GM13977 (cell line): ENCODE data around the gene NTHL1.
"Not testable (repeated sequence)": the region's sequence is repeated elsewhere in the genome, so short reads cannot be mapped to it uniquely, and the experiment has no call there.

Experiments used
- DNase-seq: peaks from one replicate; pipeline ENCODE4 v3.0.0; 2012; ENCODE audit warnings: low spot score
- CTCF ChIP-seq: IDR thresholded peaks from 2 replicates; pipeline ENCODE4 v1.5.1; 2012; ENCODE audit warnings: mild to moderate bottlenecking, control low read depth; ENCODE audit not compliant: insufficient read depth; ENCODE audit errors: extremely low read depth, missing control alignments
- in situ Hi-C: fragments of 300-500 bp; cut with MboI; formaldehyde crosslinking; loops from one replicate; pipeline ENCODE4 v1.12.0; 2022; ENCODE audit warnings: low sequenced_read_pairs, low pct_unique_long_range_greater_than_20kb, mixed read lengths, inconsistent platforms; ENCODE audit not compliant: unreplicated experiment

The NTHL1 gene

GRCh38 chr16:2016407-2016922, 31.2 kb downstream of the NTHL1 start:
- in situ Hi-C loops = no loop called here
- TF ChIP-seq CTCF = peak; percentile 48
- DNase-seq = no peak

GRCh38 chr16:2015947-2016208, 31.8 kb downstream of the NTHL1 start:
- in situ Hi-C loops = no loop called here
- no peak for DNase-seq
- TF ChIP-seq CTCF = no peak

GRCh38 chr16:2015117-2015946, 32.3 kb downstream of the NTHL1 start:
- in situ Hi-C loops = no loop called here
- TF ChIP-seq CTCF = no peak
- no peak for DNase-seq

GRCh38 chr16:2013527-2013926, 34.1 kb downstream of the NTHL1 start:
- no peak for DNase-seq
- no peak for TF ChIP-seq CTCF
- in situ Hi-C loops = no loop called here

DNA sequence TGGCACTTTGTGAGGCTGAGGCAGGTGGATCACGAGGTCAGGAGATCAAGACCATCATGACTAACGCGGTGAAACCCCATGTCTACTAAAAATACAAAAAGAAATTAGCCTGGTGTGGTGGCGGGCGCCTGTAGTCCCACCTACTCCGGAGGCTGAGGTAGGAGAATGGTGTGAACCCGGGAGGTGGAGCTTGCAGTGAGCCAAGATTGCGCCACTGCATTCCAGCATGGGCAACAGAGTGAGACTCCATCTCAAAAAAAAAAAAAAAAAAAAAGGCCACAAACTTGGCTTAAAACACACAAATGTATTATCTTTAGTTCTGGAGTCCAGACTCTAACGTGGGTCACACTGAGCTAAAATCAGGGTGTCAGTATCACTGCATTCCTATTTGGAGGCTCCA, 35.9 kb downstream of the NTHL1 start:
- DNase-seq, in situ Hi-C loops: not testable (repeated sequence)

DNA sequence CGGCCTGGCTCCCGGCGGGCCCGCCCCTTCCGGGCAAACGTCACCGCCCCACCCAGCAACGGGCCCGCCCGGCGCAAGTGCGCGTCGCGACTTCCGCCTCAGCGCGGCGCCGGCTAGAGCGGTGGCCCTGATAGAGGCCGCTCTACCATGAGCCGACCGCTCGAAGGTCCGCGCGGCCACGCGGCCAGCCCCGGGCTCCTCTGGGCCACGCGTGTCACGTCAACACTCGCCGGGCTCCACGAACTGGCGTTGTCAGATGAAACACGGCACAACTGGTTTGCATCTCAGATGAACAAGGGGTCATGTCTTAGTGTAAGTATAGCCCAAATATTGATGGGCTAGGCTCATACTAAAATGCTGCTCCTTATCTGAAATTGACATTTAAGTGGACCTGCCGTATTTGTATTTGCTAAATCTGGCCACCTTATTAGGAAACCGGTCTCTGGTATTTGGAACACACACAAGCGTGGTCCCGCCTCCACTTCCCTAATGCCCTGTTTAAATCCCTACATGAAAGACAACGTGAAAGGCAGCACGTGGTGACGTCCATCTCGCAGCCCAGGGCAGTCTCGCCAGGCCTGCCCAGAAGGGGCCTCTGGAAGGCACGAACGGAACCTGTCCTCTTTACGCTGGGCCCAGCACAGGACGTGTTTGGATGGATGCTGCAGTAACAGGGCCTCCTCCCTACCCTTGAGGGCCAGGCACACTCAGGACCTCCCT, 37.7 kb downstream of the NTHL1 start, which contains the start of gene ZNF598:
ZNF598 (minus strand) TSS at position 31 of the 720 bp plus-strand sequence.
- in situ Hi-C loops = no loop called here
- TF ChIP-seq CTCF = no peak
- DNase-seq = peak; percentile 98

GRCh38 chr16:2009164-2009711, 38.4 kb downstream of the NTHL1 start:
- in situ Hi-C loops = no loop called here
- no peak for TF ChIP-seq CTCF
- DNase-seq = no peak
